Activated CD4-positive, alpha-beta T cell treated with anti-CD3 and anti-CD28 coated beads, Interleukin-2, amount 10 ng/mL, durations not matched to agents 24 days and 14 days (primary cell): Measurements from ENCODE around the gene PFDN6. TPM values are rescaled to one million over a fixed set of nuclear protein-coding genes. Genes with fewer than 3 reads are reported as not detected.

Experiments used
- DNase-seq: peaks from one replicate; pipeline ENCODE4 v3.0.0; 2022
- H3K27ac Mint-ChIP-seq: one replicate; pipeline ENCODE4 v1.8.0; 2022; ENCODE audit warnings: mild to moderate bottlenecking, mixed read lengths
- H3K27me3 Mint-ChIP-seq: one replicate; pipeline ENCODE4 v1.8.0; 2022; ENCODE audit warnings: mixed read lengths
- H3K36me3 Mint-ChIP-seq: one replicate; pipeline ENCODE4 v1.8.0; 2022; ENCODE audit warnings: low read depth, mild to moderate bottlenecking, mixed read lengths
- H3K4me1 Mint-ChIP-seq: one replicate; pipeline ENCODE4 v1.8.0; 2021; ENCODE audit warnings: mixed read lengths
- H3K4me3 Mint-ChIP-seq: one replicate; pipeline ENCODE4 v1.8.0; 2022; ENCODE audit warnings: mild to moderate bottlenecking, moderate library complexity, mixed read lengths
- H3K9me3 Mint-ChIP-seq: one replicate; pipeline ENCODE4 v1.8.0; 2021; ENCODE audit warnings: mixed read lengths
- intact Hi-C: fragments of 100-400 bp; cut with micrococcal nuclease; formaldehyde crosslinking; loops from one replicate; pipeline ENCODE4 v1.15.1; 2023
- total RNA-seq: library from RNA; stranded (reverse); gene quantifications from 2 replicates; pipeline ENCODE4 v1.2.3, GENCODE V29; 2022

The PFDN6 gene
- total RNA-seq, 1 donor from 2014 or later, result 132 TPM

DNA sequence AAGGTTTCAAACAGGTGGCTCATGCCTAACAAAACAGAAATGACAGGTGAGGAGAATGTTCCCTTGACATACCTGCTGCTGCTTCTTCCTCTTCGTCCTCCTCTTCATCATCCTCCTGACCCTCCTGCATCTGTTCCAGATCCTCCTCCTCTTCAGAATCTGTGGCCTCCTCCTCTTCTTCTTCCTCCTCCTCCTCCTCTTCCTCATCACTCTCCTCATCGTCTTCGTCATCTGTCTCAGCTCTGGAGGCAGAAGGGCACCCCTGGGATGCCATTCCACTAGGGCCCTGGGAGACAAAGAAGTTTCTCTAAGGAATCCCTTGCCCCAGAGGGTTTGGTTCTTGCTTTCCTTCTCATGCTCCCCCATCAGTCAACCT is 30.5 kb downstream of the PFDN6 start:
- peak overlapping the region; percentile 93 for H3K4me3 Mint-ChIP-seq
- intact Hi-C loops, result loop anchor here (10.0 kb wide), 2 partner anchors 255 to 1585 kb away; partner anchors contain the start of gene CLIC1
- no peak overlapping the region for H3K27ac Mint-ChIP-seq
- H3K4me1 Mint-ChIP-seq, result peaks cover 59% of the 10 kb centered on the region
- DNase-seq, result no peak
- H3K27me3 Mint-ChIP-seq, result no peaks in the 10 kb centered on the region
- H3K36me3 Mint-ChIP-seq, result peaks cover 44% of the 10 kb centered on the region
- H3K9me3 Mint-ChIP-seq, result no peaks in the 10 kb centered on the region

DNA sequence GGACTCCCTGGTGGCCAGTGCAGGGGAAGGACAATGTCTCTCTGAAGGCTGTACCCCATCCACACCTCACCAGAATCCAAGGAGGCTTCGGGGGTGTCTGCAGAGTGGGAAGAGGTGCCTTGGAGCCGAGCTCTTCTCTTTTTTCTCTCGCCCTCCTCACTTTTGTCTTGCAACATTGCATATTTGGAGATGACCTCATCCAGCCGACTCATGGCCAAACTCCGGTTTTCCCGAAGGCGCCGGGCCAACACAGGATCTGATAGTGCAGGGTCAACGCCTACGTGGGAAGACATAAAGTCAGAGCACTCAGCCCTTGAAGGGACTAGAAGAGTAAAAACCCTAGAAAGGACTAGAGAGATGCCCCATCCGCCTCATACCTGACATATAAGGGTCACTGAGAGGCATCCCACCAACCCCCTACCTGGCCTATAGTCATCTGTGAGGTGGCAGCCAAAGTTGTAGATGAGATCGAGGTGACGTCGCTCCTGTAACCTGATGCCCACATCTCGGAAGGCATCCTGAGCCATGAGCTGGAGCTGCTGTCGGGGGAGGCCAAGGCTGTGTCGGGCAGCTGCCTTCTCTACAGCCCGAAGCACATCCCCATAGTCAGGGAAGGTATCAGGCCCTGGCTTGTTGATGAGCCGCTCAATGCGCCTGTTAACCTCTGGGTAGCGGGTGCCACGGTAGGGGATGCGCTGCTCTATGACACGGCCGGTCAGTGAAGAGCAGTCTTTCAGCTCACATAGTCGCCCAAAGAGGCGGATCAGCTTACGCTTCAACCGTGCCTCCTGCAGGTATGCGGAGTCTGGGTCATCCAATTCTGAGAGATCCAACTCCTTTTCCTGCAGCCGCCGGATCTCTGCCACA is 31.1 kb downstream of the PFDN6 start:
- no peaks in the 10 kb centered on the region for H3K9me3 Mint-ChIP-seq
- DNase-seq, result no peak
- peak overlapping the region; percentile 93 for H3K4me3 Mint-ChIP-seq
- peaks cover 44% of the 10 kb centered on the region for H3K36me3 Mint-ChIP-seq
- peaks cover 59% of the 10 kb centered on the region for H3K4me1 Mint-ChIP-seq
- H3K27me3 Mint-ChIP-seq, result no peaks in the 10 kb centered on the region
- intact Hi-C loops, result no loop called here
- H3K27ac Mint-ChIP-seq, result peak overlapping the region; percentile 77

GRCh38 chr6:33321227-33321626 is 31.8 kb downstream of the PFDN6 start:
- peaks cover 56% of the 10 kb centered on the region for H3K4me1 Mint-ChIP-seq
- intact Hi-C loops, result no loop called here
- peak overlapping the region; percentile 93 for H3K4me3 Mint-ChIP-seq
- H3K36me3 Mint-ChIP-seq, result peaks cover 44% of the 10 kb centered on the region
- H3K27ac Mint-ChIP-seq, result peak overlapping the region; percentile 77
- H3K27me3 Mint-ChIP-seq, result no peaks in the 10 kb centered on the region
- no peak for DNase-seq
- no peaks in the 10 kb centered on the region for H3K9me3 Mint-ChIP-seq

DNA sequence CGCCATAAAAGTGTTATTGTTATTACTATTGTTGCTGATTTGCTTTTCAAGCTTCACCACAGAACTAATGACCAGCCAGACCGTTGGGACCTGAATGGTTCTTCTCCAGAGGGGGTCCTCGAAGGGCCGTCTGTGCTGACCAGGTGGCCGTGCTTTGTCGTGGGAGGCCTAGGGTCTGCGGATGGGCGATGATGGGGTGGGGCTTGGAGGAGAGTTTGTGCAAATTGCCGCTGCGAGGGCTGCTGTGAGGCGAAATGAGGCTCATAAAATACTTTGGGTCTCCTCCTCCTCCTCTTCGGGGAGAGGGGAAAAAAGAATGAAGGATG is 34.2 kb downstream of the PFDN6 start:
- intact Hi-C loops, result loop anchor here (1.0 kb wide), 6 partner anchors 9 to 68 kb away; partner anchors contain the start of genes KIFC1, PFDN6, TAPBP and VPS52
- no peak for DNase-seq
- Mint-ChIP-seq H3K4me1 (peaks cover 39% of the 10 kb centered on the region), H3K9me3 (no peaks in the 10 kb centered on the region), H3K36me3 (peaks cover 37% of the 10 kb centered on the region), H3K27me3 (no peaks in the 10 kb centered on the region), H3K4me3 (peak overlapping the region; percentile 93), H3K27ac (peak overlapping the region; percentile 94)

GRCh38 chr6:33324125-33324524 is 34.7 kb downstream of the PFDN6 start:
- H3K9me3 Mint-ChIP-seq, result no peaks in the 10 kb centered on the region
- no peak for DNase-seq
- peaks cover 32% of the 10 kb centered on the region for H3K36me3 Mint-ChIP-seq
- no peaks in the 10 kb centered on the region for H3K27me3 Mint-ChIP-seq
- H3K27ac Mint-ChIP-seq, result peak overlapping the region; percentile 94
- peak overlapping the region; percentile 93 for H3K4me3 Mint-ChIP-seq
- H3K4me1 Mint-ChIP-seq, result peaks cover 34% of the 10 kb centered on the region
- intact Hi-C loops, result no loop called here

DNA sequence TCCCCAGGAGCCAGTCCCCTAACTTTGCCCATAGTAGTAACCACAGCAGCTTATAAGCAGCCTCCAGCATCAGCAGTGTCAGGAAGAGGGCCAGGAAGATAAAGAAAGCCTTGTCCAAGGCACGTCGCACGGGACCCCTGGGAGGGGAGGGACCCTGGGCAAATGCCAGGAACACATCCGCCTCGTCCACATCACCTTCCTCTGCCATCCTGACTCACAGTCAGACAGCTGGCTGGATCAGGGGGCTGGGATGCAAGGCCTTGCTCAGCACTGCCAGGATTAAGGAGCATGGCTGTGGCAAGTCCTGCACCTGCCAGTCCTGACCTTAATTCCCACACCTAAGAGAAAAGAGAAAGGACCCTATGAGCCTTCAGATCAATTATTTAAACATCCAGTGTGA is 39.7 kb downstream of the PFDN6 start:
- Mint-ChIP-seq H3K27ac (no peak overlapping the region), H3K36me3 (no peaks in the 10 kb centered on the region), H3K4me1 (peaks cover 10% of the 10 kb centered on the region), H3K27me3 (no peaks in the 10 kb centered on the region), H3K9me3 (no peaks in the 10 kb centered on the region), H3K4me3 (no peak overlapping the region)
- no peak for DNase-seq
- intact Hi-C loops, result no loop called here

DNA sequence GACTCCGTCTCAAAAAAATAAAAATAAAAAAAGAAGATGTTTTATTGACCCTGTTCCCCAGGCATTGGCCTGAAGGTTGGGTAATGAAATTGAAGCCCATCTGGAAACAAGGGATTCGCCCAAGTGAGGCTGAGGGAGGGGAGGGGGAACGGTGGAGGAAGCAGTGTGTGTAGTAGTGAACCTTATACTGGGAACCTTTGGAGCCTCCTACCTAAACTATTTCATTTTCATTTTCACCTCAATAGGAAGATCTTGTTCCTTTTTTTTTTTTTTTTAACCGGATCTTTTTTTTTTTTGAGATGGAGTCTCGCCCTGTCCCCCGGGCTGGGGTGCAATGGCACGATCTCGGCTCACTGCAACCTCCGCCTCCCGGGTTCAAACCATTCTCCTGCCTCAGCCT is 41.3 kb downstream of the PFDN6 start:
- H3K4me3 Mint-ChIP-seq, result no peak overlapping the region
- no peaks in the 10 kb centered on the region for H3K36me3 Mint-ChIP-seq
- intact Hi-C loops, result no loop called here

DNA sequence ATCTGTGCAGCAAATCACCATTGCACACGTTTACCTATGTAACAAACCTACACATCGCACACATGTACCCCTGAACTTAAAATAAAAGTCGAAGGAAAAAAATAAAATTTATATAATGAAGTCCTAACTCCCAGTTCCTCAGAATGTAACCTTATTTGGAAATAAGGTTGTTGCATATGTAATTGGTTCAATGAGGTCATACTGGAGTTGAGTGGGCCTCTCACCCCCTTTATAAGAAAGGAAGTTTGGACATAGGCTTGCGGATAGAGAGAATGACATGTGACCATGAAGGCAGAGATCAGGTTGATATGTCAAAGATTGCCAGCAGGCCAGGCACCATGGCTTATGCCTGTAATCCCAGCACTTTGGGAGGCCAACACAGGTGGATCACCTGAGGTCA is 44.3 kb downstream of the PFDN6 start:
- H3K27ac Mint-ChIP-seq, result no peak overlapping the region
- H3K9me3 Mint-ChIP-seq, result no peaks in the 10 kb centered on the region
- no peak for DNase-seq
- intact Hi-C loops, result no loop called here
- H3K27me3 Mint-ChIP-seq, result no peaks in the 10 kb centered on the region
- no peaks in the 10 kb centered on the region for H3K36me3 Mint-ChIP-seq
- no peak overlapping the region for H3K4me3 Mint-ChIP-seq
- H3K4me1 Mint-ChIP-seq, result peaks cover 9% of the 10 kb centered on the region

More for the DNA sequence above, 41.3 kb downstream of the PFDN6 start:
- Mint-ChIP-seq H3K27ac (no peak overlapping the region), H3K9me3 (no peaks in the 10 kb centered on the region), H3K27me3 (no peaks in the 10 kb centered on the region), H3K4me1 (peaks cover 9% of the 10 kb centered on the region)
- no peak for DNase-seq

DNA sequence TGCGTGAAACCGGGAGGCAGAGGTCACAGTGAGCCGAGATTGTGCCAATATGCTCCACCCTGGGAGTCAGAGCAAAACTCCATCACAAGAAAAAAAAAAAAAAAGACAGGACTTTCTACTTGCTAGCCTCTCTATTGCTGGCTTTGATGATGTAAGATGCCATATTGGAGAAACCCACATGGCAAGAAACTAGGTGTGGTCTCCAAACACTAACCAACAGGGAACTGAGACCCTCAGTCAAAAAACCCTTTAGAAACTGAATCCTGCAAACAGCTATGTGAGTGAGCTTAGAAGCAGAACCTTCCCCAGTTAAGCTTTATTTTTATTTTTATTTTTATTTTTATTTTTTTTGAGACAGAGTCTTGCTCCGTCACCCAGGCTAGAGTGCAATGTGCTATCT is 46.5 kb downstream of the PFDN6 start:
- intact Hi-C loops, result no loop called here
- no peak overlapping the region for H3K4me3 Mint-ChIP-seq
- peaks cover 9% of the 10 kb centered on the region for H3K4me1 Mint-ChIP-seq

GRCh38 chr6:33336495-33336894 is 47.1 kb downstream of the PFDN6 start:
- Mint-ChIP-seq H3K9me3 (no peaks in the 10 kb centered on the region), H3K4me3 (no peak overlapping the region), H3K27ac (no peak overlapping the region), H3K4me1 (peaks cover 9% of the 10 kb centered on the region), H3K36me3 (no peaks in the 10 kb centered on the region), H3K27me3 (no peaks in the 10 kb centered on the region)
- DNase-seq, result no peak
- intact Hi-C loops, result no loop called here

More for the DNA sequence above, 46.5 kb downstream of the PFDN6 start:
- Mint-ChIP-seq H3K36me3 (no peaks in the 10 kb centered on the region), H3K9me3 (no peaks in the 10 kb centered on the region), H3K27ac (no peak overlapping the region), H3K27me3 (no peaks in the 10 kb centered on the region)
- DNase-seq, result no peak

- Mint-ChIP-seq H3K9me3 (no peaks in the 10 kb centered on the region), H3K4me3 (no peak overlapping the region), H3K27ac (no peak overlapping the region), H3K27me3 (no peaks in the 10 kb centered on the region), H3K36me3 (no peaks in the 10 kb centered on the region), H3K4me1 (peaks cover 12% of the 10 kb centered on the region)
- no peak for DNase-seq
- intact Hi-C loops, result no loop called here
These were observed 49.8 kb downstream of the PFDN6 start for GRCh38 chr6:33339193-33339592.

Other genes with a start within 250 kb of the PFDN6 start
- 38.5 and 42.6 TPM in 2 replicates for gene HLA-DPA1, start 216.0 kb upstream of the PFDN6 start, total RNA-seq
- 4.7 and 6.2 TPM in 2 replicates for gene HLA-DPB1, start 213.6 kb upstream of the PFDN6 start, total RNA-seq
- gene COL11A2, start 97.1 kb upstream of the PFDN6 start, total RNA-seq, result 0.47 and 0.56 TPM in 2 replicates
- 46.6 and 48.0 TPM in 2 replicates for gene RXRB, start 88.9 kb upstream of the PFDN6 start, total RNA-seq
- gene SLC39A7, start 88.7 kb upstream of the PFDN6 start, total RNA-seq, result 61.7 and 63.9 TPM in 2 replicates
- 18.2 and 18.3 TPM in 2 replicates for gene HSD17B8, start 84.9 kb upstream of the PFDN6 start, total RNA-seq
- gene RING1, start 81.1 kb upstream of the PFDN6 start, total RNA-seq, result 44.4 and 47.6 TPM in 2 replicates
- 59.9 and 64.9 TPM in 2 replicates for gene VPS52, start 17.7 kb upstream of the PFDN6 start, total RNA-seq
- 3,200 and 3,212 TPM in 2 replicates for gene RPS18, start 17.5 kb upstream of the PFDN6 start, total RNA-seq
- 4.1 and 4.6 TPM in 2 replicates for gene B3GALT4, start 12.5 kb upstream of the PFDN6 start, total RNA-seq
- 106 and 120 TPM in 2 replicates for gene WDR46, start 362 bp upstream of the PFDN6 start, total RNA-seq
- 27.3 and 28.4 TPM in 2 replicates for gene RGL2, start 9.3 kb downstream of the PFDN6 start, total RNA-seq
- 271 and 278 TPM in 2 replicates for gene TAPBP, start 24.5 kb downstream of the PFDN6 start, total RNA-seq
- 11.3 and 14.3 TPM in 2 replicates for gene ZBTB22, start 28.1 kb downstream of the PFDN6 start, total RNA-seq
- 64.9 and 71.3 TPM in 2 replicates for gene DAXX, start 33.4 kb downstream of the PFDN6 start, total RNA-seq
- gene KIFC1, start 102.2 kb downstream of the PFDN6 start, total RNA-seq, result 64.9 and 66.5 TPM in 2 replicates
- gene PHF1, start 121.4 kb downstream of the PFDN6 start, total RNA-seq, result 29.5 and 33.6 TPM in 2 replicates
- gene CUTA, start 128.5 kb downstream of the PFDN6 start, total RNA-seq, result 120 and 124 TPM in 2 replicates
- gene SYNGAP1, start 130.5 kb downstream of the PFDN6 start, total RNA-seq, result 41.5 and 44.6 TPM in 2 replicates
- 14.2 and 14.5 TPM in 2 replicates for gene ZBTB9, start 165.0 kb downstream of the PFDN6 start, total RNA-seq